ENCODE data around the gene PXDN.

The PXDN gene

GRCh38 chr2:1612391-1613077 is 131.8 kb downstream of the PXDN start:
- ChIA-PET CTCF (no interaction called here), POLR2A (no interaction called here)
- H3K4me3 ChIP-seq (ENCODE audit: low read depth, low read length) = no peak overlapping the region
- H3K36me3 ChIP-seq (ENCODE audit: control insufficient read depth in 2 of 2, insufficient read depth in 1 of 2, low read length in 2 of 2) = no peaks in the 10 kb centered on the region
- no peak overlapping the region for H3K27ac ChIP-seq (ENCODE audit: extremely low read depth, low read depth, low read length)
- 0 out of 2 replicates have a peak, but pooled peaks cover 3% of the 10 kb centered on the region for H3K4me1 ChIP-seq (ENCODE audit: control insufficient read depth, insufficient read depth, low read length)
- TF ChIP-seq EGR2 (tag by site-specific recombination; IDR thresholded peaks at IDR 0.05; ENCODE audit: low read depth) (no peak), ZNF560 (tag by site-specific recombination; IDR thresholded peaks at IDR 0.05; ENCODE audit: borderline replicate concordance) (no peak), ZNF280D (tag by site-specific recombination; IDR thresholded peaks at IDR 0.05) (no peak), ZNF391 (tag by site-specific recombination; IDR thresholded peaks at IDR 0.05; ENCODE audit: borderline replicate concordance, low read depth) (no peak), ZBTB26 (tag by site-specific recombination; optimal IDR thresholded peaks at IDR 0.05) (no peak), ZNF433 (tag by site-specific recombination; IDR thresholded peaks at IDR 0.05; ENCODE audit: low read depth) (no peak), ZNF133 (tag by site-specific recombination; IDR thresholded peaks at IDR 0.05) (no peak)
- H3K9me3 ChIP-seq (ENCODE audit: control insufficient read depth, insufficient read depth, low read depth, low read length) = no peaks in the 10 kb centered on the region

- TF ChIP-seq EGR2 (tag by site-specific recombination; IDR thresholded peaks at IDR 0.05; ENCODE audit: low read depth) = 0 out of 2 replicates have a peak, but pooled peaks have one; percentile 33
- TF ChIP-seq ZNF266 (tag by site-specific recombination; IDR thresholded peaks at IDR 0.05; ENCODE audit: low read depth) = no peak
- no peaks in the 10 kb centered on the region for H3K9me3 ChIP-seq (ENCODE audit: control insufficient read depth, insufficient read depth, low read depth, low read length)
- POLR2A ChIA-PET = no interaction called here
- 0 out of 2 replicates have a peak, but pooled peaks cover 3% of the 10 kb centered on the region for H3K4me1 ChIP-seq (ENCODE audit: control insufficient read depth, insufficient read depth, low read length)
- H3K4me3 ChIP-seq (ENCODE audit: low read depth, low read length) = no peak overlapping the region
- CTCF ChIA-PET = no interaction called here
- H3K27ac ChIP-seq (ENCODE audit: extremely low read depth, low read depth, low read length) = no peak overlapping the region
- H3K36me3 ChIP-seq (ENCODE audit: control insufficient read depth in 2 of 2, insufficient read depth in 1 of 2, low read length in 2 of 2) = no peaks in the 10 kb centered on the region
These were observed 132.4 kb downstream of the PXDN start for GRCh38 chr2:1611886-1612285.

GRCh38 chr2:1610096-1610485 is 134.2 kb downstream of the PXDN start:
- Histone ChIP-seq H3K36me3 (ENCODE audit: control insufficient read depth in 2 of 2, insufficient read depth in 1 of 2, low read length in 2 of 2) (no peaks in the 10 kb centered on the region), H3K4me3 (ENCODE audit: low read depth, low read length) (no peak overlapping the region), H3K4me1 (ENCODE audit: control insufficient read depth, insufficient read depth, low read length) (0 out of 2 replicates have a peak, but pooled peaks cover 3% of the 10 kb centered on the region), H3K27ac (ENCODE audit: extremely low read depth, low read depth, low read length) (no peak overlapping the region), H3K9me3 (ENCODE audit: control insufficient read depth, insufficient read depth, low read depth, low read length) (no peaks in the 10 kb centered on the region)
- POLR2A ChIA-PET = no interaction called here
- CTCF ChIA-PET = no interaction called here
- TF ChIP-seq ZIC2 (tag by site-specific recombination; IDR thresholded peaks at IDR 0.05) = peak; percentile 53
- TF ChIP-seq ZNF175 (tag by site-specific recombination; IDR thresholded peaks at IDR 0.05) = no peak

- ChIA-PET POLR2A (no interaction called here), CTCF (no interaction called here)
- Histone ChIP-seq H3K4me1 (ENCODE audit: control insufficient read depth, insufficient read depth, low read length) (0 out of 2 replicates have a peak, but pooled peaks cover 3% of the 10 kb centered on the region), H3K9me3 (ENCODE audit: control insufficient read depth, insufficient read depth, low read depth, low read length) (no peaks in the 10 kb centered on the region), H3K4me3 (ENCODE audit: low read depth, low read length) (no peak overlapping the region), H3K27ac (ENCODE audit: extremely low read depth, low read depth, low read length) (no peak overlapping the region), H3K36me3 (ENCODE audit: control insufficient read depth in 2 of 2, insufficient read depth in 1 of 2, low read length in 2 of 2) (no peaks in the 10 kb centered on the region)
- no peak for TF ChIP-seq PRDM1 (tag by site-specific recombination; IDR thresholded peaks at IDR 0.05)
- no peak for TF ChIP-seq ZNF350 (tag by site-specific recombination; IDR thresholded peaks at IDR 0.05)
- TF ChIP-seq TRIM28 (IDR thresholded peaks at IDR 0.05; ENCODE audit: borderline replicate concordance, low read length) = no peak
- no peak for TF ChIP-seq ZNF76 (tag by site-specific recombination; IDR thresholded peaks at IDR 0.05; ENCODE audit: borderline replicate concordance, low read depth)
- no peak for TF ChIP-seq ZNF571 (tag by site-specific recombination; IDR thresholded peaks at IDR 0.05)
- no peak for TF ChIP-seq ZBTB8A (tag by site-specific recombination; IDR thresholded peaks at IDR 0.05)
- no peak for TF ChIP-seq SP7 (tag by site-specific recombination; IDR thresholded peaks at IDR 0.05)
- no peak for TF ChIP-seq ZNF292 (tag by site-specific recombination; IDR thresholded peaks at IDR 0.05; ENCODE audit: borderline replicate concordance, low read depth)
- no peak for TF ChIP-seq ELK4 (IDR thresholded peaks at IDR 0.05; ENCODE audit: borderline replicate concordance, low read depth, low read length)
- no peak for TF ChIP-seq GLI4 (tag by site-specific recombination; IDR thresholded peaks at IDR 0.05)
These were observed 134.7 kb downstream of the PXDN start for GRCh38 chr2:1609485-1610095.

All from HEK293 (cell line).